HepG2 (cell line): ENCODE data around the gene WDR18.

ENCODE experiments used
- EP300 ChIP-seq, 3 experiments: sonication (generic) in 1 of 3; formaldehyde crosslinking in 1 of 3; IDR thresholded peaks; 2 replicates each; pipeline versions ENCODE4 v1.5.1 to v1.6.1; 2011 to 2020; ENCODE audit warnings: low read depth in 2 of 3, low read length in 2 of 3, borderline replicate concordance in 1 of 3, improper control_type of control experiment in 1 of 3, mild to moderate bottlenecking in 1 of 3, missing genetic modification reagents in 1 of 3, moderate library complexity in 1 of 3
- SAP130 ChIP-seq: IDR thresholded peaks from 2 replicates; pipeline ENCODE4 v1.6.1; 2016; ENCODE audit warnings: low read depth
- TAF1 ChIP-seq: sonication (generic); formaldehyde crosslinking; IDR thresholded peaks from 2 replicates; pipeline ENCODE4 v1.4.0; 2020; ENCODE audit warnings: missing genetic modification reagents
- ZKSCAN8 ChIP-seq: IDR thresholded peaks from 2 replicates; pipeline ENCODE4 v1.6.1; 2016; ENCODE audit warnings: borderline replicate concordance, missing genetic modification reagents, missing compliant biosample characterization
- ZNF317 ChIP-seq: sonication (generic); formaldehyde crosslinking; IDR thresholded peaks from 2 replicates; pipeline ENCODE4 v1.5.0; 2020; ENCODE audit warnings: mild to moderate bottlenecking, missing genetic modification reagents
- ZNF460 ChIP-seq: sonication (generic); formaldehyde crosslinking; IDR thresholded peaks from 2 replicates; pipeline ENCODE4 v1.5.1; 2020; ENCODE audit warnings: missing genetic modification reagents, mild to moderate bottlenecking, borderline replicate concordance
- ZNF570 ChIP-seq: sonication (generic); formaldehyde crosslinking; IDR thresholded peaks from 2 replicates; pipeline ENCODE4 v1.4.0; 2020; ENCODE audit warnings: mild to moderate bottlenecking, missing genetic modification reagents, borderline replicate concordance
- ZNF629 ChIP-seq: sonication (generic); formaldehyde crosslinking; conservative IDR thresholded peaks from 2 replicates; pipeline ENCODE4 v1.5.0; 2020; ENCODE audit warnings: missing genetic modification reagents
- TF ChIP-seq, protein P1 (sequence below): sonication (generic); formaldehyde crosslinking; IDR thresholded peaks from 2 replicates; pipeline ENCODE4 v1.5.0; 2020; ENCODE audit warnings: mild to moderate bottlenecking, missing genetic modification reagents, moderate library complexity

DNA sequence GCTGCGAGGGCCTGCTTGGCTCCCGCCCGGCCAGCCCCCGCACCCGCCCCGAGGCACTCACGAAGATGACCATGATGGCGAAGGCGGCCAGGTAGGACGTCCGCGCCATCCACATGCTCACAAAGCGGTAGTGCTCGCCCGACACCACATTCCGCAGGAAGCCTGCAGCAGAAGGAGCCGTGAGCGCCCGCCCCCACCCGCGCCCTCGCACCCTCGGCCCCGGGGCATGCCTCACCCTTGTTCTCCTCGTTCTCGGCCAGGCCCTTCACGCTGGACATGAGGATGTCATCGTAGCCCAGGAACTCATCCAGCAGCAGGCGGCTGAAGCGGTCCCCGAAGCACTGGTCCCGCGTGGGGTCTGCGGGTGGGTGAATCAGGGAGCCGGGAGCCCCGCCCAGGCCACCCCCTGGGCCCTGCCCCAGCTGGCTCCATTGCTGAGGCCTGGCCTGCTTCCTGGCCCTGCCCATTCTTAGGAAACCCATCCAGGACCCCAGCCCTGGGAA, 27.7 kb downstream of the WDR18 start:
- no peak for TF ChIP-seq EP300 (IDR thresholded peaks at IDR 0.05; ENCODE audit: low read depth in 2 of 2, low read length in 2 of 2)
- no peak for TF ChIP-seq EP300 (CRISPR knock-in tag; IDR thresholded peaks at IDR 0.05; ENCODE audit: borderline replicate concordance)
- TF ChIP-seq ZNF317 (CRISPR knock-in tag): no peak
- no peak for TF ChIP-seq ZNF460 (CRISPR knock-in tag)
- TF ChIP-seq, protein P1, sequence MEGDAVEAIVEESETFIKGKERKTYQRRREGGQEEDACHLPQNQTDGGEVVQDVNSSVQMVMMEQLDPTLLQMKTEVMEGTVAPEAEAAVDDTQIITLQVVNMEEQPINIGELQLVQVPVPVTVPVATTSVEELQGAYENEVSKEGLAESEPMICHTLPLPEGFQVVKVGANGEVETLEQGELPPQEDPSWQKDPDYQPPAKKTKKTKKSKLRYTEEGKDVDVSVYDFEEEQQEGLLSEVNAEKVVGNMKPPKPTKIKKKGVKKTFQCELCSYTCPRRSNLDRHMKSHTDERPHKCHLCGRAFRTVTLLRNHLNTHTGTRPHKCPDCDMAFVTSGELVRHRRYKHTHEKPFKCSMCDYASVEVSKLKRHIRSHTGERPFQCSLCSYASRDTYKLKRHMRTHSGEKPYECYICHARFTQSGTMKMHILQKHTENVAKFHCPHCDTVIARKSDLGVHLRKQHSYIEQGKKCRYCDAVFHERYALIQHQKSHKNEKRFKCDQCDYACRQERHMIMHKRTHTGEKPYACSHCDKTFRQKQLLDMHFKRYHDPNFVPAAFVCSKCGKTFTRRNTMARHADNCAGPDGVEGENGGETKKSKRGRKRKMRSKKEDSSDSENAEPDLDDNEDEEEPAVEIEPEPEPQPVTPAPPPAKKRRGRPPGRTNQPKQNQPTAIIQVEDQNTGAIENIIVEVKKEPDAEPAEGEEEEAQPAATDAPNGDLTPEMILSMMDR (CRISPR knock-in tag): no peak
- TF ChIP-seq SAP130 (CRISPR knock-in tag): no peak
- TF ChIP-seq ZNF570 (CRISPR knock-in tag): no peak
- TF ChIP-seq TAF1 (CRISPR knock-in tag): no peak
- no peak for TF ChIP-seq ZKSCAN8 (CRISPR knock-in tag)
- no peak for TF ChIP-seq ZNF629
